ENCODE results near the gene MAP7. TPM values are rescaled to one million over a fixed set of nuclear protein-coding genes. Genes with fewer than 3 reads are reported as not detected.
"Not testable (repeated sequence)": the region's sequence is repeated elsewhere in the genome, so short reads cannot be mapped to it uniquely, and the experiment has no call there.

The MAP7 gene
- total RNA-seq, 1 experiment from 2014 or later, result 33.0 TPM

GRCh38 chr6:136465766-136466303 is 84.4 kb downstream of the MAP7 start:
- in situ Hi-C loops (cut with HindIII; ENCODE audit: low pct_unique_long_range_greater_than_20kb, low sequenced_read_pairs), result no loop called here

GRCh38 chr6:136464874-136465273 is 85.3 kb downstream of the MAP7 start:
- DNase-seq (ENCODE audit: low read depth, low spot score), result no peak
- in situ Hi-C loops (cut with HindIII; ENCODE audit: low pct_unique_long_range_greater_than_20kb, low sequenced_read_pairs), result no loop called here

More at GRCh38 chr6:136465766-136466303, 84.4 kb downstream of the MAP7 start:
- DNase-seq (ENCODE audit: low read depth, low spot score), result no peak

GRCh38 chr6:136464148-136464547 is 86.1 kb downstream of the MAP7 start:
- in situ Hi-C loops (cut with HindIII; ENCODE audit: low pct_unique_long_range_greater_than_20kb, low sequenced_read_pairs), result no loop called here
- DNase-seq (ENCODE audit: low read depth, low spot score), result no peak

GRCh38 chr6:136463743-136464142 is 86.5 kb downstream of the MAP7 start:
- no peak for DNase-seq (ENCODE audit: low read depth, low spot score)
- in situ Hi-C loops (cut with HindIII; ENCODE audit: low pct_unique_long_range_greater_than_20kb, low sequenced_read_pairs), result no loop called here

GRCh38 chr6:136446579-136447187 is 103.5 kb downstream of the MAP7 start:
- DNase-seq (ENCODE audit: low read depth, low spot score), result no peak
- in situ Hi-C loops (cut with HindIII; ENCODE audit: low pct_unique_long_range_greater_than_20kb, low sequenced_read_pairs), result no loop called here

GRCh38 chr6:136446145-136446544 is 104.1 kb downstream of the MAP7 start:
- no peak for DNase-seq (ENCODE audit: low read depth, low spot score)
- in situ Hi-C loops (cut with HindIII; ENCODE audit: low pct_unique_long_range_greater_than_20kb, low sequenced_read_pairs), result no loop called here

- in situ Hi-C loops (cut with HindIII; ENCODE audit: low pct_unique_long_range_greater_than_20kb, low sequenced_read_pairs), result no loop called here
- DNase-seq (ENCODE audit: low read depth, low spot score), result no peak
Observed at GRCh38 chr6:136445063-136445462, 105.2 kb downstream of the MAP7 start.

GRCh38 chr6:136440203-136440602 is 110.0 kb downstream of the MAP7 start:
- in situ Hi-C loops (cut with HindIII; ENCODE audit: low pct_unique_long_range_greater_than_20kb, low sequenced_read_pairs), result no loop called here
- DNase-seq (ENCODE audit: low read depth, low spot score), result no peak

- no peak for DNase-seq (ENCODE audit: low read depth, low spot score)
- in situ Hi-C loops (cut with HindIII; ENCODE audit: low pct_unique_long_range_greater_than_20kb, low sequenced_read_pairs), result no loop called here
Observed at GRCh38 chr6:136439514-136440190, 110.6 kb downstream of the MAP7 start.

- no peak for DNase-seq (ENCODE audit: low read depth, low spot score)
- in situ Hi-C loops (cut with HindIII; ENCODE audit: low pct_unique_long_range_greater_than_20kb, low sequenced_read_pairs), result no loop called here
Observed at GRCh38 chr6:136438441-136438840, 111.8 kb downstream of the MAP7 start.

GRCh38 chr6:136437246-136437645 is 113.0 kb downstream of the MAP7 start:
- in situ Hi-C loops (cut with HindIII; ENCODE audit: low pct_unique_long_range_greater_than_20kb, low sequenced_read_pairs), result no loop called here
- DNase-seq (ENCODE audit: low read depth, low spot score), result no peak

- DNase-seq (ENCODE audit: low read depth, low spot score), result no peak
- in situ Hi-C loops (cut with HindIII; ENCODE audit: low pct_unique_long_range_greater_than_20kb, low sequenced_read_pairs), result no loop called here
Observed at GRCh38 chr6:136435101-136435500, 115.1 kb downstream of the MAP7 start.

GRCh38 chr6:136431306-136431705 is 118.9 kb downstream of the MAP7 start:
- DNase-seq (ENCODE audit: low read depth, low spot score); in situ Hi-C loops (cut with HindIII; ENCODE audit: low pct_unique_long_range_greater_than_20kb, low sequenced_read_pairs): not testable (repeated sequence)

GRCh38 chr6:136429264-136430065 is 120.8 kb downstream of the MAP7 start:
- no peak for DNase-seq (ENCODE audit: low read depth, low spot score)
- in situ Hi-C loops (cut with HindIII; ENCODE audit: low pct_unique_long_range_greater_than_20kb, low sequenced_read_pairs), result no loop called here

GRCh38 chr6:136427378-136427717 is 122.9 kb downstream of the MAP7 start:
- DNase-seq (ENCODE audit: low read depth, low spot score), result no peak
- in situ Hi-C loops (cut with HindIII; ENCODE audit: low pct_unique_long_range_greater_than_20kb, low sequenced_read_pairs), result no loop called here

- in situ Hi-C loops (cut with HindIII; ENCODE audit: low pct_unique_long_range_greater_than_20kb, low sequenced_read_pairs), result no loop called here
Observed at GRCh38 chr6:136426627-136427377, 123.4 kb downstream of the MAP7 start.

GRCh38 chr6:136425793-136426192 is 124.4 kb downstream of the MAP7 start:
- in situ Hi-C loops (cut with HindIII; ENCODE audit: low pct_unique_long_range_greater_than_20kb, low sequenced_read_pairs), result no loop called here
- no peak for DNase-seq (ENCODE audit: low read depth, low spot score)

More at GRCh38 chr6:136426627-136427377, 123.4 kb downstream of the MAP7 start:
- DNase-seq (ENCODE audit: low read depth, low spot score), result no peak

- in situ Hi-C loops (cut with HindIII; ENCODE audit: low pct_unique_long_range_greater_than_20kb, low sequenced_read_pairs), result no loop called here
- DNase-seq (ENCODE audit: low read depth, low spot score), result no peak
Observed at GRCh38 chr6:136424901-136425300, 125.3 kb downstream of the MAP7 start.
